Measurements from ENCODE around the gene MVK.

DNA sequence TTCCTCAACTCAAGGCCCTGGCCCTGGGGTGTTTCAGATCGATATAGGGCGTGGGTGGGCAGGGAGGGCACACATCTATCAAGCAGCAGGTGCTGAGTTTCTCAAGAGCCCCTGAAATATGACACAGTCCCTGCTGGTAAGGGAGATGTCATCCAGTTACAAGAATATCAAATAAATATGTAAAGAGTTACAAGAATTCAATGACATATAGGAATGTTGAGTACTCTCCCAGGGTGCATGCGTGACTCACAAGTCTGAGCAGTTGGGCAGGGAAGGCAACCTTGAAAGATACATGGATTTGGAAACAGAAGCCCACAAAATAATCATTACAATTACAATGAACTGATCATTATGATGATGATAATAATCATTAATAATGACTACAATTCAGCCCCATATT lies 35.2 kb downstream of the MVK start:
- TF ChIP-seq, protein P1, sequence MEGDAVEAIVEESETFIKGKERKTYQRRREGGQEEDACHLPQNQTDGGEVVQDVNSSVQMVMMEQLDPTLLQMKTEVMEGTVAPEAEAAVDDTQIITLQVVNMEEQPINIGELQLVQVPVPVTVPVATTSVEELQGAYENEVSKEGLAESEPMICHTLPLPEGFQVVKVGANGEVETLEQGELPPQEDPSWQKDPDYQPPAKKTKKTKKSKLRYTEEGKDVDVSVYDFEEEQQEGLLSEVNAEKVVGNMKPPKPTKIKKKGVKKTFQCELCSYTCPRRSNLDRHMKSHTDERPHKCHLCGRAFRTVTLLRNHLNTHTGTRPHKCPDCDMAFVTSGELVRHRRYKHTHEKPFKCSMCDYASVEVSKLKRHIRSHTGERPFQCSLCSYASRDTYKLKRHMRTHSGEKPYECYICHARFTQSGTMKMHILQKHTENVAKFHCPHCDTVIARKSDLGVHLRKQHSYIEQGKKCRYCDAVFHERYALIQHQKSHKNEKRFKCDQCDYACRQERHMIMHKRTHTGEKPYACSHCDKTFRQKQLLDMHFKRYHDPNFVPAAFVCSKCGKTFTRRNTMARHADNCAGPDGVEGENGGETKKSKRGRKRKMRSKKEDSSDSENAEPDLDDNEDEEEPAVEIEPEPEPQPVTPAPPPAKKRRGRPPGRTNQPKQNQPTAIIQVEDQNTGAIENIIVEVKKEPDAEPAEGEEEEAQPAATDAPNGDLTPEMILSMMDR (IDR thresholded peaks at IDR 0.05), result no peak
- TF ChIP-seq POLR2AphosphoS5 (IDR thresholded peaks at IDR 0.05) (no peak), EP300 (IDR thresholded peaks at IDR 0.05) (no peak), POLR2A (IDR thresholded peaks at IDR 0.05) (no peak)

All from stomach (tissue), 4 donors.